ENCODE measurements around the gene SLC35F6.
A peak's percentile ranks its signal among the peaks of the same experiment; 100 is the strongest.

The SLC35F6 gene, protein sequence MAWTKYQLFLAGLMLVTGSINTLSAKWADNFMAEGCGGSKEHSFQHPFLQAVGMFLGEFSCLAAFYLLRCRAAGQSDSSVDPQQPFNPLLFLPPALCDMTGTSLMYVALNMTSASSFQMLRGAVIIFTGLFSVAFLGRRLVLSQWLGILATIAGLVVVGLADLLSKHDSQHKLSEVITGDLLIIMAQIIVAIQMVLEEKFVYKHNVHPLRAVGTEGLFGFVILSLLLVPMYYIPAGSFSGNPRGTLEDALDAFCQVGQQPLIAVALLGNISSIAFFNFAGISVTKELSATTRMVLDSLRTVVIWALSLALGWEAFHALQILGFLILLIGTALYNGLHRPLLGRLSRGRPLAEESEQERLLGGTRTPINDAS

DNA sequence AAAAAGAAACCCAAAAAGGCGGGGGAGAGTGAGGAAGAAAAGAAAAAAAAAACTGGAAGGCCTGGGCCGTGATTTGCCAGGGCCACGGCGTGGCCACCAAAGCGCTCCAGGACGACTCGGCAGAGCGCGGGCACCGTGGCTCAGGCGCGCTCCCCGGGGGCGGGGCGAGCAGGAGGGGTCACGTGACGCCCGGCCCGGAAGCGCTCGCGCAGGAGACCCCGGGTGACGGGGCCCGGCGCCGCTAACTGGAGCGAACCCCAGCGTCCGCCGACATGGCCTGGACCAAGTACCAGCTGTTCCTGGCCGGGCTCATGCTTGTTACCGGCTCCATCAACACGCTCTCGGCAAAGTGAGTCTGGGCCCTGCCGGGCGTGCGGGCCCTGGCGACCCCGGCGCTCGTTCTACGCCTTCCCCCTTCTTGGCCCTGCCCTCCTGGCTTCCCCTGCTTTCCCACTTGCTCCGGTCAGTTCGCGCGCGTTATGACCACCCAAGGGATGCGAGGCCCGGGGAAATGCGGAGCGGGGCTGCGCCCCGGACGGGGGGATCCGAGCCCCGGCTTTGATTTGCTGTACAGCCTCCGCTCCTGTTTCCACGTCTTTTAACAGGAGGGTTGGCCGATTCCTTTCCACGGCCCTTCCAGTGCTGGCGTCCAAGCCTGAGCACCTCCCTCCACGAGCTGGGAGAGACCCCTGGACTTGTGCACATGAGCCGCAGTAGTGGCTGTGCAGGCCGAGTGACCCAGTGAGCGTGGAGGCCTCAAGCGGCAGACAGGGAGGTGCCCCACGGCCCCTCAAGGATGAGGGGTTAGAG lies at the start of gene SLC35F6:
TSS of gene SLC35F6 (plus strand) at position 207 of the 810 bp plus-strand sequence. CDS start at position 273, 66 bp downstream.
- peak; percentile 76 to 86 for DNase-seq

DNA sequence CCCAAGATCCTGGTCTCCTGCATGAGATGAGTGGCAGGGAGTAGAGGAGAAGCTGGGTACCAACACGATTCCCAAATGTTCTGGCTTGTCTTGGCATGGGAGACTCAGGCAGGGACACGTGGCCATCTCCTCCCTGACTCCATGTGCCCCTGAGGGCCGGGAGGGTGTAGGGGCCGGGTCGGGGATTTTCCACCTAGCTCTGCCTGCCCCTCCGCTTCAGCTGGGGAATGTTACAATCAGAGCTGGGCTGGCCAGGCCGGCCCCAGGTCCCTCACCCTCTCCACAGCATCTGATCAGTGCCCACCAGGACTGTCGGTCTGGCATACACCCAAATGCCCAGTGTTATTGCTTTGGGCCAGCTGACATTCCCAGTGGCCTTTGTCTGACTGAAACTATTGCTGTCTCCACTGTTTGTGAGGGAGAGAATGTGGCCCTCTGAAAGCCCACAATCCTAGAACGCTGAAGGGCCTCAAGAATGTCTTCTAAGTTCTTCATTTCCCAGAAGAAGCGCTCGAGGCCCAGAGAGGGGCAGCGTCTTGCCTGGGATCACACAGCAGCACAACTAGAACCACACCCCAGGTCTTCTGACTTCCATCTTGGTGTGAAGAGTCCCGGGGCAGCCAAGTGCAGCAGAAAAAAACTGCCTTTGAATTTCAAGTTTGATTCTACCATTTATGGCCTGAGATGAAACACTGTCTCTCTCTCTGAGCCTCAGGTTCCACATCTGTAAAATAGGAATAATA lies 48.4 kb upstream of the SLC35F6 start:
- DNase-seq = no peak

DNA sequence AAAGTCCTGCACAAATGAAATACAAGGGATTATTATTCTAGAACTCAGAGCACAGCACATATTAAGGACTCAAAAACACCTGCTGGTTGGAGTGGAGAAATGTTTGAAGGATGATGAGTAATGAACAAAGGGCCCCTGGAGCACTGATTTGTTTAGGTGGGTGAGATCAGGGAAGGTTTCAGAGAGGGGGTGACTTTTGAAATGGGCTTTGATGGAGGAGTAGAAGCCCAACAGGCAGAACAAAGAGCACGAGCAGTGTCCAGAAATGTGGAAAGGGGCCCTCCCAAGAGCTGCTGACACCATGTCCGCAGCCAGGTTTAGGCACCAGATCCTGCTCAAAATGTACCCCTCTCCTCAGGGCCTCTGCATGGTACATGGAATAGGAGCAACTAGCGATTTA lies 47.7 kb upstream of the SLC35F6 start:
- DNase-seq = no peak

DNA sequence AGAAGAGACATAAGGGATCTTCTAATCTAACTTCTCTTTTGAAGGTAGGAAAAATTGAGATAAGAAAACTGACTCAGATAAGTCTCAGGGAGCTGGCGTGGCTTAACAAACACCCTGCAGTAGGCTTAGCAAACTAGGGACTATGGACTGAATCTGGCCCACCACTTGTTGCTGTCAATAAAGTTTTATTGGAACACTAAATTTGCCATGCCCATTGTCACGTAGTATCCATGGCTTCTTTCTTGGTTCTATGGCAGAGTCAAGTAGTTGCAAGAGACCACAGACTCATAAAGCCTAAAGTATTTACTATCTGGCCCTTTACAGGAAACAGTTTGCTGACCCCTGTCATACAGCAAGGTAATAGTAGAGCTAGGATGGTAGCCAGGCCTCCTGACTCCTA lies 47.3 kb upstream of the SLC35F6 start:
- DNase-seq = no peak

DNA sequence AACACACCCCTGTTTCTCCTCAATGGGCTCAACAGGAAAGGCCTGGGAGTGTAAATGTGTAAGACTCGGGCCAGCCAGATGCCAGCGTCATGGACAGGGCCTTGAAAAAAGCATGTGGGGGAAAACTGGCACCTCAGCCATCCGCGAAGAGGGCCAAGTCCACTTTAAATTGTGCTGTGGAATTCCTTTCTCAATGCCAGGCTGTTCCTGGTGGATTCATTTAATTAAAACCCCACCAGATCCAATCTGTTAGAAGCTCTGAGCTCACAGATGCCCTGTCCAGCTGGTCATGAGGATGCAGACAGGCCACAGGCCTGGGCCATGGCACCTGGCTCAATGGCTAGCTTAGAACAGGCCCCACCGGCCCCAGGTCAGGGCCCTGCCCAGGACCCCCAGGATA lies 46.7 kb upstream of the SLC35F6 start:
- DNase-seq = no peak

DNA sequence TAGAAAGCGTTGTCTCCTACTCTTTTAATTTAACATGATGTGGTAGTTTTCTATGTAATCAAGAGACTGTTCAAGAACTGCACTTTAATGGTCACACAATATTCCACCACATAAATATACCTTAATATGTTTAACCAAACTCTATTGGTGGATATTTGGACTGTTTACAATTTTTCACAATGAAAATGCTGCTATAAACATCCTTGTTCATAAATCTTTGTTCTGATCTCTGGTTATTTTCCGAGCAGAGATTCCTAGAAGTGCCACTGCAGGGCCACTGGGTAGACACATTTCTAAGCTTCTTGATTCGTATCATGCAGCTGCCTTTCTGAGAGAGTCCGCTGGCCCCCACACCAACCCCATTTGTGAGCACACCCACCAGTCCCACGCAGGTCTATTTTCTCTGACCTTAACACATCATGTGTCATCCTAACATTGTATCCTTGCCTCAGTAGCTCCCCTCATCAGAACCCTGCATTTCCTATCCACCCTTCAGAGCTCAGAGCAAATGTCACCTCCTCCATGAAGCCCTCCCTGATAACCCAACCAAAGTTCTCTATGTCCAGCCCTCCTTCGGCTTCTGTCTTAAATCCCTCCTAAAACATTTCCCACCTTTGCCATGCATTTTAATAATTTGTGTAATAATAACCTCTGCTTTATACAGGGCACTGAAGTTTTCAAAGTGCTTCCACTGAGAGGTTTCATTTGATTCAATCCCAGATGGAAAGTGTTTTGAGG lies 45.0 kb upstream of the SLC35F6 start:
- DNase-seq = no peak

DNA sequence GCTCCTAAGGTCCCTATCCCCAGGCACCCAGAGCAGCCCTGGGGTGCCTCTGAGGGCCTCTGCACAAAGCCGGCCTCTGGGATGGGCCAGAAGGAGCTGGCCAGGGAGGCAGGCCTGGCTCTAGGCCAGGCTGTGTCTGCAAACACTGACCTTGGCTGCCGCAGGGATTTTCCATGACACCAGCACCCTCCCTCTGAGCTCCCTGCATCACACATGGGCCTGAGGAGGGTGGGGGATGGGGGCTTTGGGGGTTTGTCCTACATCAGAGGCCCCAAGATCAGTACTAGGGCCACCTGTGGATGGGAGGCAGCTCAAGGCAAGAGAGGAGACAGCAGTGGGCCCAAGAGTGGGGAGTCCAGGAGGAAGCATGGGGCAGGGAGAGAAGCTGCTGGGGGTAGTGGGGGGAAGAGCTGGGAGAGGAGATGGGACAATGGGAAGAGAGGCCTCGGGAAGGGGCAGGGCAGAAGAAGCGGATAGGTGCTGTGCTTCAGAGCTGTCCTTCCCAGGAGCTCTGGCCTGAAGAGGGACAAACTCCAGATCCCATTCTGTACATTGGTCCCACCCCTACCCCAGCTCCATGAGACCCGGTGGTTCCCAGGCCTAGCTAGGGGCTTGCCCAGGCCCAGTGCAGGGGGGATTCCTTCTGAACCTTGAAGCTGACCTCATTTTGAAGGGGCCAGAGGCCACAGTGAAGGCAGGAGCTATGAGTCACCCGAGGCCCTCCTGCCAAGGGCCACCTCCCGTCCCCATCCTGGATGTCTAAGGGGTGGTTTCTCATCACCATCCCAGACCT lies 43.6 kb upstream of the SLC35F6 start:
- DNase-seq = no peak

DNA sequence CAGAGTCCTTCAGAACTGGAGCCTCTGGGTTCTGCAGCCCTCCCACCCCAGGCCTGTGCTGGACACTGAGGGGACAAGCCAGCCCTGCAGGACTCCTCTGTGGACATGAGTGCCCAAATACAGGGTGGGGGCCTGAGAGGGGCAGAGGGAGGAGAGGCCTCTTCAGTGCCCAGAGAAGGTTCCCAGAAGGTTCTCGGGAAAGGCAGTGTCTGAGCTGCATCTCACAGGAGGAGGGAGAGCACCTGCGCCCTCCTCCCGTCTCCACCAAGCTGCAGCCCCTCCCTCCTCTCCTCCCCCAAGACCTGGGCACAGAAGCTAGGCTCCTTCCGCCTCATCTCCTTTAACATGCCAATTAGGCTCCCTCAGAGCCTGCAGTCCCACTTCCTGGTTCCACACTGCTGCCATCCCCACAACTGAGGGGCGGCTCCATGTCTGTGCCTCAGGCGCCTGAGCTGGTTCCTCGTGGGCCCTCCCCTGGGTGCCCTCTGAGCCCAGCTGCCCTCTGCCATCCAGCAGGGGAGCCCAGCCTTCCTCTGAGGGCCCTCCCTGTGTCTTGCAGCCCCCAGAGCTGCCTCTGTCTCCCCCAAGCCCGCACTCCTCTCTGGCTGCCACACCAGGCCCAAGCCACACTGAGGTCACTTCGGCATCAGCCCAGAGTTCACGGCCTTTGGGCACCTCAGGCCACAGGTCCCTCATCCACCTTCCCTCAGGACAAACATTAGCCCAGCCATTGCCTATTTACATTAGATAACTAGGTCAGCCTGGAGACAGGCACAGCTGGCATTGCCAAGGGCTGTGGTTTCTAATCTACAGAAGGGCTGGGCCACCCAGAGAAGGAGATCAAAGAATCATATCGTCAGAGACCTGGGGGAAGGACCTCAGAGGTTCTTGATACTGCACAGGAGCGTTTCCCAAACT lies 42.7 kb upstream of the SLC35F6 start:
- DNase-seq = no peak

DNA sequence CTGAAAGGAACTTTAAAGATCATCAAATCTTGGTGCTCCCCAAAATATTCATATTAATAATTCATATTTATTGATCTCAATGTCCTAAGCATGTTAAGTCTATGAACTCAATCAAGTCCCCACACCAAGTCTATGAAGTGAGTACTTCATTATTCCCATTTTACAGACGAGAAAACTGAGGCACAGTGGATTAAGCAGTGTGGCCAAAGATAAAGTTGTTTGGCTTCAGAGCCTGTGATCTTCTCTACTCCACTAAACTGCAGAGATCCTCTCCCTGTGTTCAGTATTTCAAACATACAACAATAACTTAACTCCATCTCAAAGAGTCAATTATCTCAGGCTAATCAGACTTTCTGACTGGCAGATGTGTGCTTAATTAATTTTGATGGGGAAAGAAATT lies 41.8 kb upstream of the SLC35F6 start:
- no peak for DNase-seq

DNA sequence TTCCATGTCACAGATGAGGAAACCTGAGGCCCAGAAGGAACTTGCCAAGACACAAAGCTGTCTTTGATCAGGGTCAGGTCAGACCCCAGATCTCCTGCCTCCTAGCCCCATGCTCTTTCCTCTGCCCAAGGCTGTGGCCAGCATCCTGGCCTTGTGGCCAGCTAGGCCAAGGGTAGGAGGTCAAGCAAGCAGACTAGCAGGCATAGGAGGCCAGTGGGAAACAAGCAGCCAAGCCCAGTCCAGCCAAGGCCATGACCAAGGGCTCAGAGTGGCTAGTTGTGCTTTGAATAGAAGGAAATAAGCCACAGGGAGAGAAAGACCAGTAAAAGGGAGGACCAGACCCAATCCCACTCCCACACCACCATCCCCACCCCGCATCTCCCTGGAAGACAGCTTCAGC lies 41.2 kb upstream of the SLC35F6 start:
- DNase-seq = no peak

DNA sequence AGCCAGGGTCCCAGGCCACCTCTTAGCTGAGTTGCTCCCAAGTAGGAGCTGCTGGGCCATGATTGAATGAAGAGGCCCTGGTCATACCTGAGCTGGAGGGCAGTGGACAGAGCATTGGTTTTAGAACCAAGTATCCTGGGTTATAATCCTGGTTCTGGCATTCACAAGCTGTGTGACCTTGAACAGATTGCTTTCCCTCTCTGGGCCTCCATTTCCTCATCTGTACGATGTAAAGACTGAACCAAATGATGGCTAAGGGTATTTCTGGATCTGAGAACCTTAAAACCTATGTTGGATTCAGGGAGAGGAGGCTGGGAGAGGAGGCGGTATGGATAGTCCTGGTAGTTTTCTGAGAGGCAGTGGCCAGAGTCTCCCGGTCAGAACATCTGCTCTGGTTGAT lies 40.6 kb upstream of the SLC35F6 start:
- no peak for DNase-seq

DNA sequence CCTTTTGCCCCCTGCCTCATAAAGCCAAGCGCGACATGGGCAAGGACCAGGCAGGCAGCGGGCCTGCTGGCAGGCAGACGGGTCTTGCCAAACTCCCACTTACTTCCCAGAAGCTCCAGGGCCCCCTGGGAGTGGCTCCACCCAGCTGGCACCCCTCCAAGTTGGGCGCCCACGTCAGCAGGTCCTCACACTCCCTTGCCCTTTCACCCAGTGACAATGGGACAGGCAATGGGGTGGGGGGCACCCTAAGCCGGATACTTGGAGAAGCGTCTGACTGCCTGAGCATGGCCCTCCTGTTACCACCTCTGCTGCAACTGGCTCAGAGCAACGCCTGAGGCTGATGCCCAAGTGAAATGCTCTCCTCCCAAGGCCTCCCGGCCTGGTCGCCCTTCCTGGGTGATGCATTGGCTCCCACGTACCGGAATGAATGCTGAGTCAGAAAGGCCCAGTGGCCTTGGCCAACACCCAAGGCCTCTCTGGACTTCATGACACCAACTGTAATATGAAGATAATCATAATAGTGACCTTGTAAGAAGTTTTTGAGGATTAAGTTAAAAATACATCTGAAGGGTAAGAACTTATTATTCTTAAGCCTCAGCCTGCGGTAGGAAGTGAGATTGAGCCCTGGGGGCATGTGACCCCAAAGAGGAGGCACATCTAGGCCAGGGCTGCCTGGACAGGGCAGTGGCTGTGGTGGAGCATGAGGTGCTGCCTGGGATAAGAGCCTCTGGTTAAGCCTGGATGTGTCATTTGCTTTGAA lies 39.9 kb upstream of the SLC35F6 start:
- DNase-seq = no peak

DNA sequence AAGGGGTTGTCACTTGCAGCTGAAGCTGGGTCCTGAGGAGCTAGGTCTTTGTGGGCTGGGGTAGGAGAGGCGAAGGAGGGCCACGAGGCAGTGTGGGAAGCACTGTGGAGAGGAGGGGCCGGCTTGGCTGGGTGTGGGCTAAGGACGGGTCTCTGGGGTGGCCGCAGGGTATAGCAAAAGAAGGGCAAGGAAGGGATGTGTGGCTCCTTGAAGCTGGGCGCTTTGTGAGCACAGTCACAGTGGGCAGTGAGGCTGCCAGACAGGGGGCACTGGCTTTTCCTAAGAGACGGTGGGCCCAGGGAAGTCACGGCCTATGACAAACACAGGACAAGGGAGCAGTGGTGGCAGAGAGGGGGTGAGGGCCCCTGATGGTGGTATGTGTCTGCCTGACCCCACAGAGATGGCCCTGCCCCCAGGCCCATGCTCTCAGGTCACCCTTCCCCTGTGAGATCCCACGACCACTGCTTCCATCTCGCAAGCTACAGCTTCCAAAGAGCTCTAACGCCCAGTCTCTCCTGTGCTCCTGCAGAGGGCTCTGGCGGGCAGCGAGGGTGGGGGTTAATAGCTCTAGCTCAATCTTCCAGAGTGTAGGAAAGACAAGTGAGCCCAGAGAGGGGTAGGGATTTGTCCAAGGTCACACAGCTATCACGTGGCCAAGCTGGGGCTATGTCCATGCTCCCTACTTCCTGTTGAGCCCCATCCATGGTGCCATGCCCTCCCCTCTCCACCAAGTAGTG lies 39.1 kb upstream of the SLC35F6 start:
- no peak for DNase-seq

DNA sequence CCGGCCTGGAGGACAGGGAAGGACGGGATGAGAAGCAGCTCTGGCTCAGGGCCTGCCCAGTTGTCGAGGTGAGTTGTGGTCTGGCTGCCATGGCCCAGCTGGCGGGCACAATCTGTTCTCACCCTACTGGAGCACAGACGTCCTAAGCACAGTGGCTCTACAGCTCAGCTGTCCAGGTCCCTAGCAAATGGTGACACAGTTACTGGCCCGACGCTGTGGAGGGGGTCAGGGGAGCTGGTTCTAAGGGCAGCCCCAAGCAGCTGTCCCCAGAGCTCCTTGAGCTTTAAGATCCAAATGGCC lies 38.6 kb upstream of the SLC35F6 start:
- no peak for DNase-seq

DNA sequence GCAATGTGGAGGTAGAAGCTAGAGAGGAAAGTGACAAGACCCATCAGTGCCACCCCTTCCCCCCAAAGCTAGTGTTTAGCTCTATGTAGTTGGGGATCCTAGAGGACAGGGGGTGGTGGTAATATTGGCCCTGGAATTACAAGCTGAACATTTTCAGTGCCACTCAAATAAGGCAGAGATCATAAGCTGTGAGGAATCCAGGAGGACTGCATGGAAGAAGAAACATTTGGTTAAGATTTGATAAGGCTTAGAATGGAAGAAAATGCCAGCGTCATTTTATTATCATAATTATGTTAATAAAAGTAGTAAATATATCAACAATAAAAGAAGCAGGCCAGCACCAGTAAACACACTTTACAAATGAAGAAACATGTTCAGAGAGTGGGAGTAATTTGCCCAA lies 37.9 kb upstream of the SLC35F6 start:
- no peak for DNase-seq

DNA sequence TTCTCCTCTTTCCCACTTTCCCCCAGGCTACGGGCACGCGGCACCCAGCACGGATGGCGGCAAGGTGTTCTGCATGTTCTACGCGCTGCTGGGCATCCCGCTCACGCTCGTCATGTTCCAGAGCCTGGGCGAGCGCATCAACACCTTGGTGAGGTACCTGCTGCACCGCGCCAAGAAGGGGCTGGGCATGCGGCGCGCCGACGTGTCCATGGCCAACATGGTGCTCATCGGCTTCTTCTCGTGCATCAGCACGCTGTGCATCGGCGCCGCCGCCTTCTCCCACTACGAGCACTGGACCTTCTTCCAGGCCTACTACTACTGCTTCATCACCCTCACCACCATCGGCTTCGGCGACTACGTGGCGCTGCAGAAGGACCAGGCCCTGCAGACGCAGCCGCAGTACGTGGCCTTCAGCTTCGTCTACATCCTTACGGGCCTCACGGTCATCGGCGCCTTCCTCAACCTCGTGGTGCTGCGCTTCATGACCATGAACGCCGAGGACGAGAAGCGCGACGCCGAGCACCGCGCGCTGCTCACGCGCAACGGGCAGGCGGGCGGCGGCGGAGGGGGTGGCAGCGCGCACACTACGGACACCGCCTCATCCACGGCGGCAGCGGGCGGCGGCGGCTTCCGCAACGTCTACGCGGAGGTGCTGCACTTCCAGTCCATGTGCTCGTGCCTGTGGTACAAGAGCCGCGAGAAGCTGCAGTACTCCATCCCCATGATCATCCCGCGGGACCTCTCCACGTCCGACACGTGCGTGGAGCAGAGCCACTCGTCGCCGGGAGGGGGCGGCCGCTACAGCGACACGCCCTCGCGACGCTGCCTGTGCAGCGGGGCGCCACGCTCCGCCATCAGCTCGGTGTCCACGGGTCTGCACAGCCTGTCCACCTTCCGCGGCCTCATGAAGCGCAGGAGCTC lies 36.2 kb upstream of the SLC35F6 start:
- DNase-seq = peak in 1 of 2 donors; percentile 5

DNA sequence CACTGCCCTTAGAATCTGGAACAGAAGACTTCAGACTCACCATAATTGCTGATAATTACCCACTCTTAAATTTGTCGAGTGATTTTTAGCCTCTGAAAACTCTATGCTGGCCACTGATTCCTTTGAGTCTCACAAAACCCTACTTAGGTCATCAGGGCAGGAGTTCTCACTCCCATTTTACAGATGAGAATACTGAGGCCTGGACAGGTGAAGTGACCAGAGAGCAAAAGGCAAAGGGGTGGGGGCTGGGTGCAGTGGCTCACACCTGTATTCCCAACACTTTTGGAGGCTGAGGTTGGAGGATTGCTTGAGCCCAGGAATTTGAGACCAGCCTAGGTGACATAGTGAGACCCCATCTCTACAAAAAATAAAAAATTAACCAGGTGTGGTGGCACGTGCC lies 34.8 kb upstream of the SLC35F6 start:
- no peak for DNase-seq
